ES-I3 (cell line): ENCODE results near the gene RTP5.
"Not testable (repeated sequence)": the region's sequence is repeated elsewhere in the genome, so short reads cannot be mapped to it uniquely, and the experiment has no call there.

Experiments
- H3K36me3 ChIP-seq: 2 replicates; pipeline ENCODE4 v1.6.1; 2013; ENCODE audit warnings: mild to moderate bottlenecking, low read length, control low read depth, moderate library complexity; ENCODE audit not compliant: insufficient read depth
- H3K4me1 ChIP-seq: 2 replicates; pipeline ENCODE4 v1.6.1; 2013; ENCODE audit warnings: mild to moderate bottlenecking, control low read depth, low read length; ENCODE audit not compliant: insufficient read depth
- H3K9ac ChIP-seq: 2 replicates; pipeline ENCODE4 v1.6.1; 2013; ENCODE audit warnings: low read depth, mild to moderate bottlenecking, low read length, moderate library complexity
- H3K9me3 ChIP-seq: 2 replicates; pipeline ENCODE4 v1.6.1; 2013; ENCODE audit warnings: mild to moderate bottlenecking, low read length, moderate library complexity; ENCODE audit not compliant: control insufficient read depth, insufficient read depth

RTP5 gene

GRCh38 chr2:241901018-241901380 lies 31.5 kb downstream of the RTP5 start:
- H3K9ac ChIP-seq, result no peak overlapping the region
- no peaks in the 10 kb centered on the region; the same call in 1 of the 2 replicates for H3K4me1 ChIP-seq
- no peaks in the 10 kb centered on the region for H3K36me3 ChIP-seq
- H3K9me3 ChIP-seq, result no peaks in the 10 kb centered on the region

GRCh38 chr2:241901500-241902351 lies 32.2 kb downstream of the RTP5 start:
- H3K9ac ChIP-seq, result no peak overlapping the region
- no peaks in the 10 kb centered on the region for H3K9me3 ChIP-seq
- no peaks in the 10 kb centered on the region for H3K36me3 ChIP-seq
- H3K4me1 ChIP-seq, result no peaks in the 10 kb centered on the region; the same call in 1 of the 2 replicates

- no peak overlapping the region for H3K9ac ChIP-seq
- H3K36me3 ChIP-seq, result no peaks in the 10 kb centered on the region
- H3K4me1 ChIP-seq, result no peaks in the 10 kb centered on the region; the same call in 1 of the 2 replicates
- no peaks in the 10 kb centered on the region for H3K9me3 ChIP-seq
These were observed 32.9 kb downstream of the RTP5 start for GRCh38 chr2:241902357-241902991.

GRCh38 chr2:241903121-241904010 lies 33.8 kb downstream of the RTP5 start:
- no peaks in the 10 kb centered on the region for H3K36me3 ChIP-seq
- H3K9me3 ChIP-seq, result no peaks in the 10 kb centered on the region
- no peak overlapping the region for H3K9ac ChIP-seq

GRCh38 chr2:241904011-241904718 lies 34.6 kb downstream of the RTP5 start:
- Histone ChIP-seq H3K9ac (no peak overlapping the region), H3K4me1 (no peaks in the 10 kb centered on the region; the same call in 1 of the 2 replicates), H3K36me3 (no peaks in the 10 kb centered on the region), H3K9me3 (no peaks in the 10 kb centered on the region)

More at GRCh38 chr2:241903121-241904010, 33.8 kb downstream of the RTP5 start:
- H3K4me1 ChIP-seq, result no peaks in the 10 kb centered on the region; the same call in 1 of the 2 replicates

GRCh38 chr2:241904791-241905710 lies 35.5 kb downstream of the RTP5 start:
- no peaks in the 10 kb centered on the region for H3K9me3 ChIP-seq

GRCh38 chr2:241905716-241906377 lies 36.3 kb downstream of the RTP5 start:
- no peak overlapping the region for H3K9ac ChIP-seq
- H3K9me3 ChIP-seq, result no peaks in the 10 kb centered on the region
- no peaks in the 10 kb centered on the region; the same call in 1 of the 2 replicates for H3K4me1 ChIP-seq
- no peaks in the 10 kb centered on the region for H3K36me3 ChIP-seq

More at GRCh38 chr2:241904791-241905710, 35.5 kb downstream of the RTP5 start:
- Histone ChIP-seq H3K4me1 (no peaks in the 10 kb centered on the region; the same call in 1 of the 2 replicates), H3K9ac (no peak overlapping the region), H3K36me3 (no peaks in the 10 kb centered on the region)

- H3K36me3 ChIP-seq, H3K9me3 ChIP-seq, H3K4me1 ChIP-seq, H3K9ac ChIP-seq: not testable (repeated sequence)
These were observed 36.8 kb downstream of the RTP5 start for GRCh38 chr2:241906378-241906770.

- Histone ChIP-seq H3K9me3 (no peaks in the 10 kb centered on the region), H3K4me1 (no peaks in the 10 kb centered on the region; the same call in 1 of the 2 replicates), H3K36me3 (no peaks in the 10 kb centered on the region), H3K9ac (no peak overlapping the region)
These were observed 37.5 kb downstream of the RTP5 start for GRCh38 chr2:241906826-241907570.

GRCh38 chr2:241907831-241908230 lies 38.3 kb downstream of the RTP5 start:
- not testable (repeated sequence) for H3K9ac ChIP-seq, H3K4me1 ChIP-seq, H3K9me3 ChIP-seq, H3K36me3 ChIP-seq

GRCh38 chr2:241908686-241909420 lies 39.3 kb downstream of the RTP5 start:
- no peaks in the 10 kb centered on the region for H3K9me3 ChIP-seq
- H3K4me1 ChIP-seq, result no peaks in the 10 kb centered on the region
- no peaks in the 10 kb centered on the region for H3K36me3 ChIP-seq
- H3K9ac ChIP-seq, result no peak overlapping the region

- Histone ChIP-seq H3K9ac (no peak overlapping the region), H3K36me3 (no peaks in the 10 kb centered on the region), H3K9me3 (no peaks in the 10 kb centered on the region), H3K4me1 (no peaks in the 10 kb centered on the region)
These were observed 40.2 kb downstream of the RTP5 start for GRCh38 chr2:241909769-241910168.
